ENCODE data around the gene GSTA2.
"Not testable (repeated sequence)": the region's sequence is repeated elsewhere in the genome, so short reads cannot be mapped to it uniquely, and the experiment has no call there.

The GSTA2 gene

DNA sequence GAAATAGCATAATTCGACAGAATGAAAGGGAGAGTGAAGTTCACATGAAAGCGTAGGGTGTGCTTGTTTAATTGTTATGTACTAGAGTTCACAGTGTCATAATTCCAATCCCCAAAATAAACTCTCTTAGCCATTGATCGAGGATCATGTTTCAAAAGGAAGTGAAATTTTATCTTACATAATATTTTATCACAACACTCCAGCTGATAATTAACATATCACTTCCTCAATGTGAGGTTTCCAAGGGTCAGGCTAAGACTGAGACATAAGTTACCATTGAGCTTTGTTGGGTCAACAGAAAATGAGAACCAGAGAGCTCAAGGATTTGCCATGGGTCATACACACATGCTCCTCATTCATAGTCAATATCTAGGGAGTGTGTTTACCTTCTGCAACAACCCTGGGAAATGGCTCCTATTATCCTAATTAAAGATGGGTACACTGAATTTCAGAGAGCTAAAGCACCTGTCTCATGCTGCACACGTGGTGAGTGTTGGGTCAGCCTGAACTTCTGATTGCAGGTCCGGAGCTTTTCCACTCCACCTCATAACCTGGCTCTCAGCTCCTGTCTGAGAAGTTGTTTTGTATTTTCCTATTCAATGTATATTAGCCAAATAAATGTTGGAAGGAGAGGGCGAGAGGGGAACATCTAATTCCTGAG, 3.0 kb downstream of the GSTA2 start:
- no peak for DNase-seq (ENCODE audit: low spot score)
- in situ Hi-C loops (cut with MboI; ENCODE audit: low sequenced_read_pairs, unreplicated experiment) = no loop called here
- TF ChIP-seq, protein P1, sequence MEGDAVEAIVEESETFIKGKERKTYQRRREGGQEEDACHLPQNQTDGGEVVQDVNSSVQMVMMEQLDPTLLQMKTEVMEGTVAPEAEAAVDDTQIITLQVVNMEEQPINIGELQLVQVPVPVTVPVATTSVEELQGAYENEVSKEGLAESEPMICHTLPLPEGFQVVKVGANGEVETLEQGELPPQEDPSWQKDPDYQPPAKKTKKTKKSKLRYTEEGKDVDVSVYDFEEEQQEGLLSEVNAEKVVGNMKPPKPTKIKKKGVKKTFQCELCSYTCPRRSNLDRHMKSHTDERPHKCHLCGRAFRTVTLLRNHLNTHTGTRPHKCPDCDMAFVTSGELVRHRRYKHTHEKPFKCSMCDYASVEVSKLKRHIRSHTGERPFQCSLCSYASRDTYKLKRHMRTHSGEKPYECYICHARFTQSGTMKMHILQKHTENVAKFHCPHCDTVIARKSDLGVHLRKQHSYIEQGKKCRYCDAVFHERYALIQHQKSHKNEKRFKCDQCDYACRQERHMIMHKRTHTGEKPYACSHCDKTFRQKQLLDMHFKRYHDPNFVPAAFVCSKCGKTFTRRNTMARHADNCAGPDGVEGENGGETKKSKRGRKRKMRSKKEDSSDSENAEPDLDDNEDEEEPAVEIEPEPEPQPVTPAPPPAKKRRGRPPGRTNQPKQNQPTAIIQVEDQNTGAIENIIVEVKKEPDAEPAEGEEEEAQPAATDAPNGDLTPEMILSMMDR (IDR thresholded peaks at IDR 0.05; ENCODE audit: borderline replicate concordance, control extremely low read depth, extremely low read depth, insufficient read depth, missing control alignments) = no peak

DNA sequence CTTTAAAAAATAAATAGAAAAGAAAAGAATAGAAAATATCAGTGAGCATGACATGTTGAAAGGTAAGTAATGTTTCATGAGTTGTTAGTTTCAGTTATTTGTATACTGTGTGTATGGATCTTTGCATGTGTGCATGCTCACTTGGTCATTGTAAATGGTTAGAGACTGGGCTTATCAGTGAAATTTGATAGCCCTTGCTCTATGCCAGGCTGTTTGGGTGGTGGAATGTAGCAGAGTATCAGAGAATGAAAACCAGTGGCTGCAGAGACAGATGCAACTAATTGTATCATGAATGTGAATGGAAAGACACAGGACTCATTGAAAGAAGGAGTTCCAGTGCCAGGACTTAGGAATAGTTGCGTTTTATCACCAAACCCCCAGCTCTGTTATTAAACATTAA, 4.2 kb downstream of the GSTA2 start:
- DNase-seq (ENCODE audit: low spot score) = no peak
- in situ Hi-C loops (cut with MboI; ENCODE audit: low sequenced_read_pairs, unreplicated experiment) = no loop called here
- TF ChIP-seq, protein P1 (IDR thresholded peaks at IDR 0.05; ENCODE audit: borderline replicate concordance, control extremely low read depth, extremely low read depth, insufficient read depth, missing control alignments) = no peak

DNA sequence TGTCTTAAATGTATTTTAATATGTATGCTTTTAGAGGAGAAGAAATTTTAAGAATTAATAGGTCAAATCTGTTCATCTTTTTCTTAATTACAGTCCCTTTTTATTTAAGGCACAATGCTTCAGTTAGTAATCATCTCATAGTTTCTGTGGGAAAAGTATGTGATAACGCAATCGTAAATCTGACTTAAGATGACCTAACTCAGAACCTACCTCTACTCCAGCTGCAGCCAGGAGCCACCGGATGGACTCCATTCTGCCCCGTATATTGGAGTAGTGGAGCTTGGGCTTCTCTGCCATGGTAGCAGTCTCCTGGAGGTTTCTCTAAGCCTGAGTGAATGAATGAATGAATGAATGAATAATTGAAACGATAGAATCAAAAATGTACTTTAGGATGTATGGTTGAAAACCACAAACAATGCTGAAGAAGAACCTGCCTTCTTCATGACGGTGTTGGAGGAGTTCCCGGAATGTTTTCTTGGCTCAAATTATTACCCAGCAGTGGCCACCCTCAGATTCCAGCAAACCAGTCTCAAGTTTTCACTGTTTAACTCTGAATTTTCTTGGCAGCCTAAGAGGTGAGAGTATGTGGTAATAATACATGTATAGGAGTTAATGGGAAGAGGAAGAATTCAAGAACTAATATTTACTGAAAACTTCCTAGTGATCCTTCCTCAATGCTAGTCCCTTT, 5.5 kb downstream of the GSTA2 start:
- DNase-seq (ENCODE audit: low spot score); in situ Hi-C loops (cut with MboI; ENCODE audit: low sequenced_read_pairs, unreplicated experiment): not testable (repeated sequence)

DNA sequence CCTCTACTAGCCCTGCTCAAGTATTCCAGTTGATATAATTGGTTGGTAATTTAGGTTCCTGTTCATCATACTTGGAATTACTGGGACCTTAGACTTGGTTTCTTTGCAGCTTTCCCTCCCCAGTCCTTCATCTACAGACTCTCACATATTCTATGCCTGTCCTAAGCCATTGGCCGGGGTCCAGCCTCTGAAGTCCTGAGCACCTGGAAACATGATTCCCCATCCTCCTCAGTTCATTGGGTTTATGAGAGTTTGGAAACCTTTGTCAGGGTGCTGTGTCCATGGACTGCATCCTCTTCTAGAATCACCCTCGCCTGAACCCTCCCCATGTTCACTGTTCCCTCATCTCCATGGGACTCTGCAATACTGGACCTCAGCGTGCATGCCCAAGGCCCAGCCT, 8.8 kb downstream of the GSTA2 start:
- DNase-seq (ENCODE audit: low spot score) = no peak
- in situ Hi-C loops (cut with MboI; ENCODE audit: low sequenced_read_pairs, unreplicated experiment) = no loop called here

DNA sequence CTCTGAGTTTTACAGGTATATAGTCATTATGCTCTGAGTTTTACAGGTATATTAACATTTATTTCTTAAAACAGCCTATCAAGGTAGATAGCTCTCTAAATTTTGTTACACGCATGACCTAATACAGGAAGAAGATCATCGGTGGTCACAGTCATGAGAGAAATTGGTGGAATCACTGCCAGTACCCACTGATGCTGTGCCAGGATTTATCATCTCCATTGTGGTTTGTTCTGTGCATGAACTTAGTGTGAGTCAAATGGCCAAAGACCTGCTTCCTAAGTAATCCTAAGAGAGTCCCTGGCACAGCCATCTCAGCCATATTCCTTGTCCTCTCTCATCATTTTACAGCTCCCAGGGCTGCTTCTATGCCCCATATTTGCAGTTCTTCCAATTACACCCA, 10.1 kb downstream of the GSTA2 start:
- in situ Hi-C loops (cut with MboI; ENCODE audit: low sequenced_read_pairs, unreplicated experiment); DNase-seq (ENCODE audit: low spot score): not testable (repeated sequence)

More for the DNA sequence above, 8.8 kb downstream of the GSTA2 start:
- TF ChIP-seq, protein P1 (IDR thresholded peaks at IDR 0.05; ENCODE audit: borderline replicate concordance, control extremely low read depth, extremely low read depth, insufficient read depth, missing control alignments) = no peak

DNA sequence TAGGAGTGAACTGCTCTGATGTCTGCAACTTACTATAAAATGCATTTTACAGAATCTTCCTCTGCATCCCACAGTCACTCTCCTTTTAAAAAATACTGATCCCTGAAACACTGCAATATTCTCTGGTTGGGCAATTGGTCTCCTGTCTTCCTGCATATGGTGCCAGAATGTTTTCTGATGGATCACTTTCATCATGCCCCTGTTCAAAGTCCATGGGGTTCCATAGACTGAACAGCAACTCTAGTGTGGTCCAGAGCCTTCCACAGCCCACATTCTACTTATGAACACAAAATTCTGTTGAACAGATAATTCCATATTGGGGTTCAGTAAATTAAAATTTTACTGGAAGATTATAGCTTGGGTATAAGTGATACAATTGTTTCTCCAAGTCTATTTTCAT, 11.0 kb downstream of the GSTA2 start:
- DNase-seq (ENCODE audit: low spot score) = no peak
- in situ Hi-C loops (cut with MboI; ENCODE audit: low sequenced_read_pairs, unreplicated experiment) = no loop called here
- TF ChIP-seq, protein P1 (IDR thresholded peaks at IDR 0.05; ENCODE audit: borderline replicate concordance, control extremely low read depth, extremely low read depth, insufficient read depth, missing control alignments) = no peak

DNA sequence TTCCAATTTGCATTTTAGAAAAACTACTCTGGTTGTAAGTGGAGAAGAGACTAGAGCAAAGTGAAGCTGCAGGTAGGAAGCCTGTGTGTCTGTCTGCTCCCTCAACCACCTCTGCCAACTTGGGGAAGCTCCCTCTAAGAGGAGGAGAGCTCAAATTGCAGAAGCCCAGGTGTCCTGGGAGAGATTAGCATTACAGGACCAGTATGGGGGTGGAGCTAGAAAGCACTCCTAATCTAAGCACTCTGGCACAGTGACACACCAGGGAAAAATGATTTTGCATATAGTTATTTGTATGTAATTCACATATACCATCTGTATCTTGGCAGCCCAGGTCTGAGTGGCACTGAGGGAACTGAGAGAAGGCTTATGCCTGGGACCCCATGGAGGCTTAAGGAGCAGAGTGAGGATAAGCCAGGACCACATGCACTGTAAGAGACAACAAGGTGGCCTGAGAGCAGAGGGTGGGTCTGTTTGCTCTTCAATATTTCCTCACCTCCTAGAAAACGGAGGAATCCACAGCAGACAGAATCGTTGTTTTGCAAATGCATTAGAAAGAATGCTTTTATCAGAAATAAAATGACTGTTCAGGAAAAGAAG, 13.6 kb downstream of the GSTA2 start:
- DNase-seq (ENCODE audit: low spot score) = no peak
- TF ChIP-seq, protein P1 (IDR thresholded peaks at IDR 0.05; ENCODE audit: borderline replicate concordance, control extremely low read depth, extremely low read depth, insufficient read depth, missing control alignments) = no peak

DNA sequence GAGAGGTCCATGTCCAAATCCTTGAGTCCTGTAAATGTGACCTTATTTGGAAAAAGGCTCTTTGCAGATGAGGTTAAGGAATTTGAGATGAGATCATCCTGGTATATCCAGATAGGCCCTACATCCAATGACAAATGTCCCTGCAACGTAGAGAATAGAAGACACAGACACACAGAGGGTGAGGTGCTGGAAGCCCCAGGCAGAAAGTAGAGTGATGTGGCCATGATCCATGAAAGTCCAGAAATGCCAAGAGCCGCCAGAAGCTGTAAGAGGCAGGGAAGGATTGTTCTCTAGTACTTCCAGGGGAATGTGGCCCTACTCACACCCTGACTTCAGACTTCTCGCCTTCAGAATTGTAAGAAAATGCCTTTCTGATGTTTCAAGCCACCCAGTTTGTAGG, 16.0 kb downstream of the GSTA2 start:
- in situ Hi-C loops (cut with MboI; ENCODE audit: low sequenced_read_pairs, unreplicated experiment); DNase-seq (ENCODE audit: low spot score): not testable (repeated sequence)

More for the DNA sequence above, 13.6 kb downstream of the GSTA2 start:
- in situ Hi-C loops (cut with MboI; ENCODE audit: low sequenced_read_pairs, unreplicated experiment) = no loop called here

Measured in GM13976 (cell line).